ENCODE results near the gene OR52E6.

Gene OR52E6

DNA sequence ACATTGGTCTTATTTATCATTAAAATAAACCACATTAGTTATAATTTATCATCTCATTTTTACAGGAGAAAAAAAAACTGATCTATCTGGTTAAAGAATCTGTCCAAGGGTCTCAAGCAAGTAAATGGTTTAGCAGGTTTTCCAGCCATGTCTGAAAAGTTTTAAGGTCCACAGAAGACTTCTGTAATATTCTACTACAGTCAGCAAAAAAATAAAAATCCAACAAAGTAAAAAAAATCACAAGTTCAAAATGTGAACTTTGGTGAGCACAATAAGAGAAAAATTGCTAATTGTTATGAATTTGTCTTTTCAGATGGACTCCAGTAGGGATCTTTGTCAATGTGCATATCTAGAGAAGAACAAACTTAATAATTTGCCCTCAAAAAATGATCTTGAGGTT is 40.1 kb upstream of the OR52E6 start:
- Histone ChIP-seq H3K79me1 (ENCODE audit: low read depth, low read length) (no peaks in the 10 kb centered on the region), H2BK15ac (ENCODE audit: low read length) (no peak overlapping the region), H3K23ac (ENCODE audit: low read depth, low read length, poor library complexity) (no peak overlapping the region), H3K9ac (ENCODE audit: low read depth, low read length, poor library complexity) (no peak overlapping the region), H3K27me3 (ENCODE audit: control insufficient read depth in 3 of 3, insufficient read depth in 3 of 3, low read depth in 1 of 3, low read length in 3 of 3) (no peaks in the 10 kb centered on the region), H3K4me1 (ENCODE audit: control insufficient read depth in 2 of 2, insufficient read depth in 1 of 2, low read depth in 1 of 2, low read length in 2 of 2) (no peaks in the 10 kb centered on the region), H3K4me2 (ENCODE audit: insufficient read depth, low read length, poor library complexity, severe bottlenecking) (no peak overlapping the region), H3K9me3 (replicated peaks in 1 of 2; ENCODE audit: control insufficient read depth in 2 of 2, insufficient read depth in 1 of 2, low read depth in 1 of 2, low read length in 2 of 2) (no peaks in the 10 kb centered on the region), H3K4me3 (ENCODE audit: low read length in 2 of 2) (no peak overlapping the region), H3K36me3 (replicated peaks in 1 of 2; ENCODE audit: control insufficient read depth in 2 of 2, insufficient read depth in 2 of 2, low read length in 2 of 2) (no peaks in the 10 kb centered on the region), H2BK5ac (ENCODE audit: low read length) (no peak overlapping the region), H2BK120ac (ENCODE audit: low read depth, low read length) (no peak overlapping the region), H4K91ac (ENCODE audit: low read depth, low read length, poor library complexity) (no peak overlapping the region), H3K4ac (ENCODE audit: low read length) (no peak overlapping the region), H3K27ac (replicated peaks; ENCODE audit: low read length) (no peak overlapping the region), H2AK5ac (ENCODE audit: low read depth, low read length) (no peak overlapping the region), H2AFZ (ENCODE audit: low read length) (no peak overlapping the region), H3K14ac (ENCODE audit: low read length) (no peak overlapping the region), H4K8ac (ENCODE audit: low read depth, low read length) (no peak overlapping the region), H3K18ac (ENCODE audit: low read length) (no peak overlapping the region), H2BK12ac (ENCODE audit: low read length) (no peak overlapping the region)
- DNase-seq (ENCODE audit: low spot score), result no peak

- H2BK15ac ChIP-seq (ENCODE audit: low read length), result no peak within 1 kb of the TSS
- no peak within 1 kb of the TSS for H2BK5ac ChIP-seq (ENCODE audit: low read length)
- no peak within 1 kb of the TSS for H4K91ac ChIP-seq (ENCODE audit: low read depth, low read length, poor library complexity)
- H3K4me3 ChIP-seq (ENCODE audit: low read length in 2 of 2), result no peak within 1 kb of the TSS
- DNase-seq (ENCODE audit: low spot score), result no peak
- no peak within 1 kb of the TSS for H4K8ac ChIP-seq (ENCODE audit: low read depth, low read length)
- no peaks in the 10 kb centered on the region for H3K79me1 ChIP-seq (ENCODE audit: low read depth, low read length)
- H3K18ac ChIP-seq (ENCODE audit: low read length), result no peak within 1 kb of the TSS
- no peaks in the 10 kb centered on the region for H3K4me1 ChIP-seq (ENCODE audit: control insufficient read depth in 2 of 2, insufficient read depth in 1 of 2, low read depth in 1 of 2, low read length in 2 of 2)
- no peak within 1 kb of the TSS for H3K14ac ChIP-seq (ENCODE audit: low read length)
- H3K4ac ChIP-seq (ENCODE audit: low read length), result no peak within 1 kb of the TSS
- no peak within 1 kb of the TSS for H3K4me2 ChIP-seq (ENCODE audit: insufficient read depth, low read length, poor library complexity, severe bottlenecking)
- H3K27ac ChIP-seq (replicated peaks; ENCODE audit: low read length), result no peak within 1 kb of the TSS
- WGBS, 2 donors (ENCODE audit: extremely low coverage in 2 of 2, insufficient read length in 2 of 2, insufficient replicate concordance in 1 of 2), result no CpG with 5 or more reads among the region's 4 CpGs
- H2BK120ac ChIP-seq (ENCODE audit: low read depth, low read length), result no peak within 1 kb of the TSS
- H3K23ac ChIP-seq (ENCODE audit: low read depth, low read length, poor library complexity), result no peak within 1 kb of the TSS
- no peak within 1 kb of the TSS for H2BK12ac ChIP-seq (ENCODE audit: low read length)
- H3K36me3 ChIP-seq (replicated peaks in 1 of 2; ENCODE audit: control insufficient read depth in 2 of 2, insufficient read depth in 2 of 2, low read length in 2 of 2), result no peaks in the 10 kb centered on the region
- H3K27me3 ChIP-seq (ENCODE audit: control insufficient read depth in 3 of 3, insufficient read depth in 3 of 3, low read depth in 1 of 3, low read length in 3 of 3), result no peaks in the 10 kb centered on the region
- H2AFZ ChIP-seq (ENCODE audit: low read length), result no peak within 1 kb of the TSS
- no peaks in the 10 kb centered on the region for H3K9me3 ChIP-seq (replicated peaks in 1 of 2; ENCODE audit: control insufficient read depth in 2 of 2, insufficient read depth in 1 of 2, low read depth in 1 of 2, low read length in 2 of 2)
- H3K9ac ChIP-seq (ENCODE audit: low read depth, low read length, poor library complexity), result no peak within 1 kb of the TSS
- no peak within 1 kb of the TSS for H2AK5ac ChIP-seq (ENCODE audit: low read depth, low read length)
Measured at GRCh38 chr11:5880329-5880728, 38.6 kb upstream of the OR52E6 start, which contains the start of gene OR52E4. Gene OR52E4, plus strand, starts transcription at chr11:5880629. Its CDS starts 3,664 bp downstream, at chr11:5884293.

DNA sequence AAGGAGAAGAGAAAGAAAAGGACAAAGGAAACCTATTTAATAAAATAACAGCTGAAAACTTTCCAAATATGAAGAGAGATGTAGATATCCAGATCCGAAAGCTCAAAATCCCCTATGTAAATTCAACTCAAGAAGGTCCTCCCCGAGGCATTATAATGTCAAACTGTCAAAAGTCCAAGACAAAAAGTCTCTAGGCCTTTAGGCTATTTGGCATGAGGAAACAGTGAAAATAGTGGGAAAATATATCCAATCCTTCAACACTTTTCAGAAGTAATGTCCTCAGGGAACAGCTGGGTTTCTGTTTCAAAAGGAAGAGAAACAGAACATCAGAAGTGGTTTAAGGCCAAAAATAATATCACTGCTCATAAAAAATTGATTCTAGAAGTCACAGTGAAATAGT is 36.9 kb upstream of the OR52E6 start:
- Histone ChIP-seq H3K18ac (ENCODE audit: low read length) (no peak overlapping the region), H2BK12ac (ENCODE audit: low read length) (no peak overlapping the region), H2AK5ac (ENCODE audit: low read depth, low read length) (no peak overlapping the region), H3K23ac (ENCODE audit: low read depth, low read length, poor library complexity) (no peak overlapping the region), H3K4me3 (ENCODE audit: low read length in 2 of 2) (no peak overlapping the region), H3K36me3 (replicated peaks in 1 of 2; ENCODE audit: control insufficient read depth in 2 of 2, insufficient read depth in 2 of 2, low read length in 2 of 2) (no peaks in the 10 kb centered on the region), H2BK5ac (ENCODE audit: low read length) (no peak overlapping the region), H3K4me2 (ENCODE audit: insufficient read depth, low read length, poor library complexity, severe bottlenecking) (no peak overlapping the region), H3K4me1 (ENCODE audit: control insufficient read depth in 2 of 2, insufficient read depth in 1 of 2, low read depth in 1 of 2, low read length in 2 of 2) (no peaks in the 10 kb centered on the region), H3K4ac (ENCODE audit: low read length) (no peak overlapping the region), H2BK120ac (ENCODE audit: low read depth, low read length) (no peak overlapping the region), H2BK15ac (ENCODE audit: low read length) (no peak overlapping the region), H3K27me3 (ENCODE audit: control insufficient read depth in 3 of 3, insufficient read depth in 3 of 3, low read depth in 1 of 3, low read length in 3 of 3) (no peaks in the 10 kb centered on the region), H3K9ac (ENCODE audit: low read depth, low read length, poor library complexity) (no peak overlapping the region), H3K9me3 (replicated peaks in 1 of 2; ENCODE audit: control insufficient read depth in 2 of 2, insufficient read depth in 1 of 2, low read depth in 1 of 2, low read length in 2 of 2) (no peaks in the 10 kb centered on the region), H2AFZ (ENCODE audit: low read length) (no peak overlapping the region), H3K79me1 (ENCODE audit: low read depth, low read length) (no peaks in the 10 kb centered on the region), H4K8ac (ENCODE audit: low read depth, low read length) (no peak overlapping the region), H3K27ac (replicated peaks; ENCODE audit: low read length) (no peak overlapping the region), H3K14ac (ENCODE audit: low read length) (no peak overlapping the region), H4K91ac (ENCODE audit: low read depth, low read length, poor library complexity) (no peak overlapping the region)
- WGBS, 2 donors (ENCODE audit: extremely low coverage in 2 of 2, insufficient read length in 2 of 2, insufficient replicate concordance in 1 of 2), result no CpG with 5 or more reads among the region's 2 CpGs
- DNase-seq (ENCODE audit: low spot score), result no peak

- no CpG with 5 or more reads among the region's 2 CpGs for WGBS, 2 donors (ENCODE audit: extremely low coverage in 2 of 2, insufficient read length in 2 of 2, insufficient replicate concordance in 1 of 2)
- Histone ChIP-seq H3K27ac (replicated peaks; ENCODE audit: low read length) (no peak overlapping the region), H3K27me3 (ENCODE audit: control insufficient read depth in 3 of 3, insufficient read depth in 3 of 3, low read depth in 1 of 3, low read length in 3 of 3) (no peaks in the 10 kb centered on the region), H2BK15ac (ENCODE audit: low read length) (no peak overlapping the region), H3K18ac (ENCODE audit: low read length) (no peak overlapping the region), H3K4me2 (ENCODE audit: insufficient read depth, low read length, poor library complexity, severe bottlenecking) (no peak overlapping the region), H4K91ac (ENCODE audit: low read depth, low read length, poor library complexity) (no peak overlapping the region), H3K9ac (ENCODE audit: low read depth, low read length, poor library complexity) (no peak overlapping the region), H3K23ac (ENCODE audit: low read depth, low read length, poor library complexity) (no peak overlapping the region), H2BK120ac (ENCODE audit: low read depth, low read length) (no peak overlapping the region), H3K36me3 (replicated peaks in 1 of 2; ENCODE audit: control insufficient read depth in 2 of 2, insufficient read depth in 2 of 2, low read length in 2 of 2) (no peaks in the 10 kb centered on the region), H4K8ac (ENCODE audit: low read depth, low read length) (no peak overlapping the region), H3K4me1 (ENCODE audit: control insufficient read depth in 2 of 2, insufficient read depth in 1 of 2, low read depth in 1 of 2, low read length in 2 of 2) (no peaks in the 10 kb centered on the region), H3K79me1 (ENCODE audit: low read depth, low read length) (no peaks in the 10 kb centered on the region), H3K4ac (ENCODE audit: low read length) (no peak overlapping the region), H2AFZ (ENCODE audit: low read length) (no peak overlapping the region), H3K4me3 (ENCODE audit: low read length in 2 of 2) (no peak overlapping the region), H3K9me3 (replicated peaks in 1 of 2; ENCODE audit: control insufficient read depth in 2 of 2, insufficient read depth in 1 of 2, low read depth in 1 of 2, low read length in 2 of 2) (no peaks in the 10 kb centered on the region), H3K14ac (ENCODE audit: low read length) (no peak overlapping the region), H2BK12ac (ENCODE audit: low read length) (no peak overlapping the region), H2BK5ac (ENCODE audit: low read length) (no peak overlapping the region), H2AK5ac (ENCODE audit: low read depth, low read length) (no peak overlapping the region)
- DNase-seq (ENCODE audit: low spot score), result no peak
Measured at GRCh38 chr11:5865826-5866225, 24.1 kb upstream of the OR52E6 start.

Measured in neuronal stem cell (in vitro differentiated cells).